Ectodermal cell (in vitro differentiated cells): ENCODE measurements around the gene CDHR1.

ENCODE experiments used
- H3K27ac ChIP-seq: 2 replicates; pipeline ENCODE4 v1.7.0; 2013; ENCODE audit warnings: mild to moderate bottlenecking, low read depth, low read length; ENCODE audit not compliant: insufficient read depth, poor library complexity, severe bottlenecking
- H3K27me3 ChIP-seq: 2 replicates; pipeline ENCODE4 v1.7.0; 2013; ENCODE audit warnings: mild to moderate bottlenecking, low read length; ENCODE audit not compliant: insufficient read depth, control insufficient read depth, poor library complexity, severe bottlenecking
- H3K36me3 ChIP-seq: one replicate; pipeline ENCODE4 v1.7.0; 2013; ENCODE audit warnings: low read length; ENCODE audit not compliant: control insufficient read depth, insufficient read depth
- H3K4me1 ChIP-seq: one replicate; pipeline ENCODE4 v1.7.0; 2013; ENCODE audit warnings: low read length; ENCODE audit not compliant: control insufficient read depth, insufficient read depth
- H3K4me3 ChIP-seq: 2 replicates; pipeline ENCODE4 v1.7.0; 2013; ENCODE audit warnings: low read depth, low read length, control low read depth; ENCODE audit not compliant: insufficient read depth
- H3K9me3 ChIP-seq: 2 replicates; pipeline ENCODE4 v1.7.0; 2013; ENCODE audit warnings: mild to moderate bottlenecking, low read length, moderate library complexity; ENCODE audit not compliant: control insufficient read depth
- WGBS, 2 experiments: methylation state at CpG; one replicate each; pipeline ENCODE4 v1.1.7; 2013; ENCODE audit warnings: missing lambda C conversion rate in 2 of 2; 5-methylcytosine and 5-hydroxymethylcytosine counted together

Gene CDHR1

GRCh38 chr10:84197643-84198042, 3.3 kb downstream of the CDHR1 start:
- no peaks in the 10 kb centered on the region for H3K9me3 ChIP-seq
- H3K36me3 ChIP-seq: no peaks in the 10 kb centered on the region
- no peak overlapping the region for H3K27ac ChIP-seq
- H3K4me3 ChIP-seq: no peak overlapping the region
- peaks cover 5% of the 10 kb centered on the region for H3K4me1 ChIP-seq
- WGBS, 2 experiments: 88 to 93% methylated on average over 5 of the region's 5 CpGs
- peaks cover 64% of the 10 kb centered on the region for H3K27me3 ChIP-seq

GRCh38 chr10:84198206-84198915, 4.0 kb downstream of the CDHR1 start:
- H3K36me3 ChIP-seq: no peaks in the 10 kb centered on the region
- no peak overlapping the region for H3K27ac ChIP-seq
- no peak overlapping the region for H3K4me3 ChIP-seq
- no peaks in the 10 kb centered on the region for H3K9me3 ChIP-seq
- 91 to 92% methylated on average over 7 of the region's 7 CpGs for WGBS, 2 experiments
- H3K4me1 ChIP-seq: peaks cover 5% of the 10 kb centered on the region
- H3K27me3 ChIP-seq: peaks cover 57% of the 10 kb centered on the region

GRCh38 chr10:84200537-84201243, 6.4 kb downstream of the CDHR1 start:
- Histone ChIP-seq H3K9me3 (no peaks in the 10 kb centered on the region), H3K27me3 (peaks cover 33% of the 10 kb centered on the region), H3K36me3 (no peaks in the 10 kb centered on the region), H3K4me1 (peaks cover 5% of the 10 kb centered on the region), H3K27ac (no peak overlapping the region), H3K4me3 (no peak overlapping the region)
- 91 to 93% methylated on average over 11 of the region's 11 CpGs for WGBS, 2 experiments

- Histone ChIP-seq H3K27me3 (peaks cover 28% of the 10 kb centered on the region), H3K4me3 (no peak overlapping the region)
- WGBS, 2 experiments: 63 to 68% methylated on average over 6 of the region's 6 CpGs
Measured at GRCh38 chr10:84201244-84201606, 6.9 kb downstream of the CDHR1 start.

GRCh38 chr10:84201682-84202081, 7.3 kb downstream of the CDHR1 start:
- Histone ChIP-seq H3K36me3 (no peaks in the 10 kb centered on the region), H3K4me1 (peaks cover 5% of the 10 kb centered on the region), H3K27ac (no peak overlapping the region), H3K27me3 (peaks cover 23% of the 10 kb centered on the region), H3K9me3 (no peaks in the 10 kb centered on the region), H3K4me3 (no peak overlapping the region)
- WGBS, 2 experiments: 94 to 96% methylated on average over 11 of the region's 11 CpGs

More at GRCh38 chr10:84201244-84201606, 6.9 kb downstream of the CDHR1 start:
- Histone ChIP-seq H3K4me1 (peaks cover 5% of the 10 kb centered on the region), H3K36me3 (no peaks in the 10 kb centered on the region), H3K9me3 (no peaks in the 10 kb centered on the region), H3K27ac (no peak overlapping the region)

GRCh38 chr10:84202349-84202748, 8.0 kb downstream of the CDHR1 start:
- Histone ChIP-seq H3K9me3 (no peaks in the 10 kb centered on the region), H3K27ac (no peak overlapping the region), H3K36me3 (no peaks in the 10 kb centered on the region), H3K4me3 (no peak overlapping the region), H3K4me1 (peaks cover 5% of the 10 kb centered on the region), H3K27me3 (peaks cover 17% of the 10 kb centered on the region)
- WGBS, 2 experiments: 85 to 89% methylated on average over 5 of the region's 5 CpGs

- Histone ChIP-seq H3K4me1 (peaks cover 5% of the 10 kb centered on the region), H3K27ac (no peak overlapping the region), H3K4me3 (no peak overlapping the region), H3K9me3 (no peaks in the 10 kb centered on the region), H3K27me3 (no peaks in the 10 kb centered on the region), H3K36me3 (no peaks in the 10 kb centered on the region)
- WGBS, 2 experiments: 84 to 85% methylated on average over 4 of the region's 4 CpGs
Measured at GRCh38 chr10:84204122-84204521, 9.8 kb downstream of the CDHR1 start.

- WGBS, 2 experiments: 95% methylated on average over 4 of the region's 4 CpGs
- Histone ChIP-seq H3K9me3 (no peaks in the 10 kb centered on the region), H3K4me3 (no peak overlapping the region), H3K27me3 (no peaks in the 10 kb centered on the region), H3K27ac (no peak overlapping the region), H3K4me1 (peaks cover 5% of the 10 kb centered on the region), H3K36me3 (no peaks in the 10 kb centered on the region)
Measured at GRCh38 chr10:84204610-84205009, 10.3 kb downstream of the CDHR1 start.

GRCh38 chr10:84205049-84205852, 10.9 kb downstream of the CDHR1 start:
- Histone ChIP-seq H3K36me3 (no peaks in the 10 kb centered on the region), H3K9me3 (no peaks in the 10 kb centered on the region), H3K4me1 (peaks cover 5% of the 10 kb centered on the region), H3K27me3 (no peaks in the 10 kb centered on the region), H3K27ac (no peak overlapping the region), H3K4me3 (no peak overlapping the region)
- WGBS, 2 experiments: 32 to 33% methylated on average over 7 to 8 of the region's 8 CpGs
